ENCODE results near the gene TCN1.
"Not testable (repeated sequence)": the region's sequence is repeated elsewhere in the genome, so short reads cannot be mapped to it uniquely, and the experiment has no call there.

GRCh38 chr11:59903569-59903968 lies 37.3 kb upstream of the TCN1 start:
- TF ChIP-seq CTCF (IDR thresholded peaks at IDR 0.05; ENCODE audit: borderline replicate concordance, extremely low read depth, low read length, poor library complexity, severe bottlenecking); EZH2 (IDR thresholded peaks at IDR 0.05; ENCODE audit: borderline replicate concordance, low read depth, low read length, severe bottlenecking): not testable (repeated sequence)

Data from DND-41 (cell line).